ENCODE data around the gene RPS6KB1.
A peak's percentile ranks its signal among the peaks of the same experiment; 100 is the strongest.

RPS6KB1 gene

GRCh38 chr17:59858932-59859331 lies 34.0 kb upstream of the RPS6KB1 start:
- Histone ChIP-seq H2AFZ (no peak overlapping the region), H3K9me3 (ENCODE audit: control insufficient read depth, low read length) (no peaks in the 10 kb centered on the region)

GRCh38 chr17:59859444-59860025 lies 33.4 kb upstream of the RPS6KB1 start:
- H3K79me2 ChIP-seq = no peaks in the 10 kb centered on the region
- H3K27me3 ChIP-seq (ENCODE audit: control insufficient read depth, insufficient read depth, low read length) = no peaks in the 10 kb centered on the region
- H3K4me1 ChIP-seq = no peaks in the 10 kb centered on the region
- no peak overlapping the region for H3K4me3 ChIP-seq (ENCODE audit: low read depth, low read length)
- TF ChIP-seq CTCF (IDR thresholded peaks at IDR 0.05) = peak; percentile 39
- no peaks in the 10 kb centered on the region for H3K36me3 ChIP-seq (ENCODE audit: control insufficient read depth, insufficient read depth, low read length)
- H3K27ac ChIP-seq = no peak overlapping the region
- no peak overlapping the region for H2AFZ ChIP-seq
- no peak overlapping the region for H3K9ac ChIP-seq
- no peak overlapping the region for H3K4me2 ChIP-seq (ENCODE audit: low read length)
- H3K9me3 ChIP-seq (ENCODE audit: control insufficient read depth, low read length) = no peaks in the 10 kb centered on the region

More at GRCh38 chr17:59858932-59859331, 34.0 kb upstream of the RPS6KB1 start:
- Histone ChIP-seq H3K4me2 (ENCODE audit: low read length) (no peak overlapping the region), H3K4me1 (no peaks in the 10 kb centered on the region), H3K36me3 (ENCODE audit: control insufficient read depth, insufficient read depth, low read length) (no peaks in the 10 kb centered on the region), H3K79me2 (no peaks in the 10 kb centered on the region), H3K9ac (no peak overlapping the region), H3K27ac (no peak overlapping the region), H3K4me3 (ENCODE audit: low read depth, low read length) (no peak overlapping the region), H3K27me3 (ENCODE audit: control insufficient read depth, insufficient read depth, low read length) (no peaks in the 10 kb centered on the region)
- no peak for TF ChIP-seq CTCF (IDR thresholded peaks at IDR 0.05)

- Histone ChIP-seq H3K36me3 (ENCODE audit: control insufficient read depth, insufficient read depth, low read length) (no peaks in the 10 kb centered on the region), H3K9ac (no peak overlapping the region), H3K9me3 (ENCODE audit: control insufficient read depth, low read length) (no peaks in the 10 kb centered on the region), H3K79me2 (no peaks in the 10 kb centered on the region), H3K27ac (no peak overlapping the region), H3K4me2 (ENCODE audit: low read length) (no peak overlapping the region), H2AFZ (no peak overlapping the region), H3K4me1 (no peaks in the 10 kb centered on the region), H3K4me3 (ENCODE audit: low read depth, low read length) (no peak overlapping the region), H3K27me3 (ENCODE audit: control insufficient read depth, insufficient read depth, low read length) (no peaks in the 10 kb centered on the region)
- TF ChIP-seq CTCF (IDR thresholded peaks at IDR 0.05) = no peak
Measured at GRCh38 chr17:59863616-59864015, 29.3 kb upstream of the RPS6KB1 start.

- H3K4me1 ChIP-seq = peaks cover 2% of the 10 kb centered on the region
- TF ChIP-seq CTCF (IDR thresholded peaks at IDR 0.05) = no peak
Measured at GRCh38 chr17:59869941-59870218, 23.0 kb upstream of the RPS6KB1 start.

GRCh38 chr17:59870482-59870881 lies 22.4 kb upstream of the RPS6KB1 start:
- no peak overlapping the region for H3K9ac ChIP-seq
- peak overlapping the region; percentile 4 for H3K27ac ChIP-seq
- H3K9me3 ChIP-seq (ENCODE audit: control insufficient read depth, low read length) = no peaks in the 10 kb centered on the region
- H3K4me3 ChIP-seq (ENCODE audit: low read depth, low read length) = no peak overlapping the region
- peaks cover 2% of the 10 kb centered on the region for H3K4me1 ChIP-seq
- H3K79me2 ChIP-seq = no peaks in the 10 kb centered on the region
- H2AFZ ChIP-seq = peak overlapping the region; percentile 30
- no peak for TF ChIP-seq CTCF (IDR thresholded peaks at IDR 0.05)
- no peaks in the 10 kb centered on the region for H3K27me3 ChIP-seq (ENCODE audit: control insufficient read depth, insufficient read depth, low read length)
- H3K4me2 ChIP-seq (ENCODE audit: low read length) = no peak overlapping the region
- H3K36me3 ChIP-seq (ENCODE audit: control insufficient read depth, insufficient read depth, low read length) = no peaks in the 10 kb centered on the region

More at GRCh38 chr17:59869941-59870218, 23.0 kb upstream of the RPS6KB1 start:
- Histone ChIP-seq H3K4me2 (ENCODE audit: low read length) (no peak overlapping the region), H3K79me2 (no peaks in the 10 kb centered on the region), H3K9ac (no peak overlapping the region), H3K4me3 (ENCODE audit: low read depth, low read length) (no peak overlapping the region), H3K27ac (no peak overlapping the region), H3K36me3 (ENCODE audit: control insufficient read depth, insufficient read depth, low read length) (no peaks in the 10 kb centered on the region), H3K9me3 (ENCODE audit: control insufficient read depth, low read length) (no peaks in the 10 kb centered on the region), H2AFZ (no peak overlapping the region), H3K27me3 (ENCODE audit: control insufficient read depth, insufficient read depth, low read length) (no peaks in the 10 kb centered on the region)
